CD14-positive monocyte (primary cell): ENCODE data around the gene KCNQ1. TPM values are rescaled to one million over a fixed set of nuclear protein-coding genes. Genes with fewer than 3 reads are reported as not detected.

Experiments used
- DNase-seq, 3 donors: peaks; one replicate each; pipeline ENCODE4 v3.0.0-alpha.2; 2011 to 2022
- H2AFZ ChIP-seq: 2 replicates; pipeline ENCODE4 v1.6.0; 2012; ENCODE audit warnings: mild to moderate bottlenecking, low read depth, low read length, inconsistent platforms; ENCODE audit not compliant: insufficient read depth, poor library complexity, severe bottlenecking
- H3K27ac ChIP-seq, 2 donors: 1 replicate in 1 of 2; 2 replicates in 1 of 2; pipeline ENCODE4 v1.5.1; 2012 to 2013; ENCODE audit warnings: low read length in 2 of 2, control low read depth in 1 of 2, inconsistent platforms in 1 of 2, low read depth in 1 of 2, mild to moderate bottlenecking in 1 of 2
- H3K27me3 ChIP-seq, 2 donors: one replicate each; pipeline versions ENCODE4 v1.6.0 to v1.6.1; 2011 to 2013; ENCODE audit warnings: low read length in 2 of 2; ENCODE audit not compliant: control insufficient read depth in 2 of 2, insufficient read depth in 2 of 2
- H3K36me3 ChIP-seq, 2 donors: replicated peaks in 1 of 2; 1 replicate in 1 of 2; 2 replicates in 1 of 2; pipeline versions ENCODE4 v1.5.1 to v1.6.1; 2012 to 2013; ENCODE audit warnings: low read length in 2 of 2, control low read depth in 1 of 2, inconsistent platforms in 1 of 2, mild to moderate bottlenecking in 1 of 2; ENCODE audit not compliant: insufficient read depth in 2 of 2, control insufficient read depth in 1 of 2
- H3K4me1 ChIP-seq, 2 donors: 1 replicate in 1 of 2; 2 replicates in 1 of 2; pipeline versions ENCODE4 v1.5.1 to v1.6.1; 2012 to 2013; ENCODE audit warnings: low read length in 2 of 2, control low read depth in 1 of 2, inconsistent platforms in 1 of 2, mild to moderate bottlenecking in 1 of 2, moderate library complexity in 1 of 2; ENCODE audit not compliant: insufficient read depth in 2 of 2, control insufficient read depth in 1 of 2
- H3K4me2 ChIP-seq: replicated peaks from 2 replicates; pipeline ENCODE3; 2012; ENCODE audit warnings: low read length, moderate library complexity, mild to moderate bottlenecking; ENCODE audit not compliant: poor library complexity, severe bottlenecking; ENCODE audit errors: extremely low read depth
- H3K4me3 ChIP-seq, 3 experiments: fragments of 200-600 bp in 1 of 3; sonication (generic) in 1 of 3; replicated peaks in 1 of 3; 1 replicate in 2 of 3; 2 replicates in 1 of 3; pipeline ENCODE4 v1.5.1; 2011 to 2013; ENCODE audit warnings: low read length in 3 of 3, mild to moderate bottlenecking in 3 of 3, control low read depth in 2 of 3, low read depth in 2 of 3, inconsistent platforms in 1 of 3, moderate library complexity in 1 of 3
- H3K79me2 ChIP-seq: 2 replicates; pipeline ENCODE4 v1.6.0; 2012; ENCODE audit warnings: mild to moderate bottlenecking, control low read depth, inconsistent platforms, low read length, moderate library complexity; ENCODE audit not compliant: insufficient read depth
- H3K9ac ChIP-seq: 2 replicates; pipeline ENCODE4 v1.6.0; 2017; ENCODE audit warnings: low read length, mild to moderate bottlenecking; ENCODE audit not compliant: insufficient read depth, poor library complexity, severe bottlenecking
- H3K9me3 ChIP-seq, 2 donors: replicated peaks in 1 of 2; 1 replicate in 1 of 2; 2 replicates in 1 of 2; pipeline versions ENCODE4 v1.5.1 to v1.6.1; 2012 to 2013; ENCODE audit warnings: low read length in 2 of 2, control low read depth in 1 of 2; ENCODE audit not compliant: control insufficient read depth in 1 of 2, insufficient read depth in 1 of 2
- H4K20me1 ChIP-seq: 2 replicates; pipeline ENCODE4 v1.6.0; 2012; ENCODE audit warnings: mild to moderate bottlenecking, low read length, control low read depth, moderate library complexity; ENCODE audit not compliant: insufficient read depth
- H3K27ac Mint-ChIP-seq, 7 donors: one replicate each; pipeline ENCODE4 v1.8.0; 2020; ENCODE audit warnings: mild to moderate bottlenecking in 7 of 7, mixed read lengths in 7 of 7, moderate library complexity in 6 of 7, inconsistent platforms in 2 of 7
- H3K27me3 Mint-ChIP-seq, 3 donors: one replicate each; pipeline ENCODE4 v1.8.0; 2021 to 2022; ENCODE audit warnings: low read depth in 3 of 3, mild to moderate bottlenecking in 3 of 3, mixed read lengths in 3 of 3, moderate library complexity in 3 of 3, inconsistent platforms in 1 of 3
- H3K36me3 Mint-ChIP-seq, 2 donors: one replicate each; pipeline ENCODE4 v1.8.0; 2020; ENCODE audit warnings: mixed read lengths in 2 of 2, inconsistent platforms in 1 of 2, mild to moderate bottlenecking in 1 of 2
- H3K4me1 Mint-ChIP-seq: one replicate; pipeline ENCODE4 v1.8.0; 2020; ENCODE audit warnings: mild to moderate bottlenecking, mixed read lengths
- H3K4me3 Mint-ChIP-seq, 2 donors: one replicate each; pipeline ENCODE4 v1.8.0; 2020; ENCODE audit warnings: mild to moderate bottlenecking in 2 of 2, mixed read lengths in 2 of 2, moderate library complexity in 1 of 2
- H3K9me3 Mint-ChIP-seq, 7 donors: one replicate each; pipeline ENCODE4 v1.8.0; 2020 to 2022; ENCODE audit warnings: mixed read lengths in 7 of 7, mild to moderate bottlenecking in 6 of 7, moderate library complexity in 6 of 7, inconsistent platforms in 2 of 7
- CTCF ChIP-seq: fragments of 200-600 bp; IDR thresholded peaks from one replicate; pipeline ENCODE4 v1.8.0; 2022; ENCODE audit warnings: antibody characterized with exemption, mild to moderate bottlenecking
- WGBS: methylation state at CpG from one replicate; pipeline ENCODE4 v1.1.5; 2013; ENCODE audit warnings: missing lambda C conversion rate; ENCODE audit not compliant: insufficient coverage; 5-methylcytosine and 5-hydroxymethylcytosine counted together
- intact Hi-C, 2 donors: fragments of 100-400 bp; cut with micrococcal nuclease; formaldehyde crosslinking; loops; one replicate each; pipeline versions ENCODE4 v1.15.0 to v1.15.1; 2023
- polyA plus RNA-seq, 3 donors: library from polyadenylated mRNA; depleted of rRNA in 1 of 3; unstranded in 2 of 3; stranded (reverse) in 1 of 3; fragments of 300-500 nt in 2 of 3; fragments of >200 nt in 1 of 3; fragmentation: Illumina TruSeq in 2 of 3; gene quantifications; 1 replicate in 2 of 3; 2 replicates in 1 of 3; pipeline ENCODE4 v1.2.3, GENCODE V29; 2012 to 2021

Gene KCNQ1
- polyA plus RNA-seq, 3 donors: 14.9 to 31.8 (median 21.6) TPM

GRCh38 chr11:2570841-2571597, 126.2 kb downstream of the KCNQ1 start:
- Histone ChIP-seq H3K27me3 (no peaks in the 10 kb centered on the region), H4K20me1 (peaks cover 85% of the 10 kb centered on the region), H3K36me3 (peaks cover 42 to 56% of the 10 kb centered on the region in 2 donors), H3K27ac (no peak overlapping the region), H3K4me1 (no peaks in the 10 kb centered on the region), H3K79me2 (no peaks in the 10 kb centered on the region), H3K9me3 (peaks cover 0 to 14% of the 10 kb centered on the region in 2 donors), H3K4me2 (no peak overlapping the region), H3K4me3 (no peak overlapping the region), H3K9ac (peak overlapping the region; percentile 4), H2AFZ (no peak overlapping the region)
- no peak for TF ChIP-seq CTCF
- WGBS: 99% methylated on average over 20 of the region's 25 CpGs
- no peak overlapping the region for H3K4me3 Mint-ChIP-seq
- H3K27ac Mint-ChIP-seq: no peak overlapping the region
- H3K36me3 Mint-ChIP-seq: peaks cover 16 to 43% of the 10 kb centered on the region in 2 donors
- peaks cover 0 to 2% (median 0%) of the 10 kb centered on the region in 3 donors for H3K27me3 Mint-ChIP-seq
- intact Hi-C loops: no loop called here
- no peaks in the 10 kb centered on the region for H3K4me1 Mint-ChIP-seq
- peaks cover 0 to 6% (median 0%) of the 10 kb centered on the region in 7 donors for H3K9me3 Mint-ChIP-seq
- no peak for DNase-seq

DNA sequence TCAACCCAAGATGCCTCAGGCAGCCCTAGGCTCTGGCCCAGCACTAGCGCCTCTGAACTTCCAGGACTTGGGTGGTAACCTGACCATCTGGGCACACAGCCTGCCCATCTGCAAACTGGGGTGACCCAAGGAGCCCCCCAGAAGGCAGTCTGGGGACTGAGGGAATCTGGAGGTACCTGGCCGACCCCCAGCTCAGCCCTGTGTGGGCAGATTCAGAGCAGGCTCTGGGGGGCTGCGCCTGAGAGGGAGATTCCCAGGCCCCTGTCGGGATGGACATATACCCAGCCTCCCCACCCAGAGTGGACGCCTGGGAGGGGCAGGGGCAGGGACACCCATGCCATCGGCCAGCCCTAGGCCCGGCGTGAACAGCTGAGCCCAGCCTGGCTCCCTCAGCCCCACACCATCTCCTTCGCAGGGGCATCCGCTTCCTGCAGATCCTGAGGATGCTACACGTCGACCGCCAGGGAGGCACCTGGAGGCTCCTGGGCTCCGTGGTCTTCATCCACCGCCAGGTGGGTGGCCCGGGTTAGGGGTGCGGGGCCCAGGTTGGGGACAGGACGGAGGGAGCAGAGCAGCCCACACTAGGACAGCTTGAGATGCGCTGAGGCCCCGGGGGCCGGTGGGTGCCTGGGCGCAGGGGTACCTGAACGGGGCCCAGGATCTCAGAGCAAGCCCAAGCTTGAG, 126.9 kb downstream of the KCNQ1 start:
- no peak for DNase-seq
- intact Hi-C loops: no loop called here

More for the DNA sequence above, 126.9 kb downstream of the KCNQ1 start:
- Mint-ChIP-seq H3K27me3 (peaks cover 0 to 3% (median 0%) of the 10 kb centered on the region in 3 donors), H3K9me3 (peaks cover 0 to 6% (median 0%) of the 10 kb centered on the region in 7 donors), H3K4me3 (no peak overlapping the region), H3K27ac (no peak overlapping the region), H3K36me3 (peaks cover 20 to 48% of the 10 kb centered on the region in 2 donors), H3K4me1 (no peaks in the 10 kb centered on the region)
- Histone ChIP-seq H3K27me3 (no peaks in the 10 kb centered on the region), H3K79me2 (no peaks in the 10 kb centered on the region), H3K9me3 (peaks cover 0 to 14% of the 10 kb centered on the region in 2 donors), H2AFZ (no peak overlapping the region), H4K20me1 (peaks cover 85% of the 10 kb centered on the region), H3K4me1 (no peaks in the 10 kb centered on the region), H3K4me3 (no peak overlapping the region), H3K36me3 (peaks cover 48 to 63% of the 10 kb centered on the region in 2 donors), H3K27ac (no peak overlapping the region), H3K4me2 (no peak overlapping the region), H3K9ac (no peak overlapping the region)
- 100% methylated on average over 20 of the region's 23 CpGs for WGBS
- TF ChIP-seq CTCF: no peak
